Astrocyte (in vitro differentiated cells and primary cell): Measurements from ENCODE around the gene MMP17. TPM values are rescaled to one million over a fixed set of nuclear protein-coding genes. Genes with fewer than 3 reads are reported as not detected.
"Not testable (repeated sequence)": the region's sequence is repeated elsewhere in the genome, so short reads cannot be mapped to it uniquely, and the experiment has no call there.

Experiments
- DNase-seq: peaks from one replicate; pipeline ENCODE4 v3.0.0-alpha.2; 2010; ENCODE audit warnings: low read depth
- FAIRE-seq: peaks from 2 replicates; lab custom pipeline; 2011; peaks lifted over from hg19 to GRCh38; lab: Jason Lieb, UNC
- H2AFZ ChIP-seq: 2 replicates; pipeline ENCODE4 v1.6.0; 2012; ENCODE audit warnings: low read depth, low read length, inconsistent platforms
- H3K27ac ChIP-seq: 2 replicates; pipeline ENCODE4 v1.5.1; 2011; ENCODE audit warnings: low read depth, low read length, inconsistent platforms
- H3K27me3 ChIP-seq: 2 replicates; pipeline ENCODE4 v1.6.0; 2011; ENCODE audit warnings: low read length, inconsistent platforms; ENCODE audit not compliant: insufficient read depth
- H3K36me3 ChIP-seq: 2 replicates; pipeline ENCODE4 v1.5.1; 2011; ENCODE audit warnings: low read length, inconsistent platforms; ENCODE audit not compliant: insufficient read depth
- H3K4me1 ChIP-seq: 2 replicates; pipeline ENCODE4 v1.5.1; 2011; ENCODE audit warnings: low read length, inconsistent platforms; ENCODE audit not compliant: insufficient read depth
- H3K4me2 ChIP-seq: 2 replicates; pipeline ENCODE4 v1.6.0; 2012; ENCODE audit warnings: low read length, inconsistent platforms
- H3K4me3 ChIP-seq: 2 replicates; pipeline ENCODE4 v1.5.1; 2011; ENCODE audit warnings: low read depth, mild to moderate bottlenecking, low read length, inconsistent platforms; ENCODE audit not compliant: insufficient read depth
- H3K79me2 ChIP-seq: 2 replicates; pipeline ENCODE4 v1.6.0; 2012; ENCODE audit warnings: mild to moderate bottlenecking, low read length, inconsistent platforms; ENCODE audit not compliant: insufficient read depth
- H3K9ac ChIP-seq: 2 replicates; pipeline ENCODE4 v1.6.0; 2012; ENCODE audit warnings: mild to moderate bottlenecking, low read length, inconsistent platforms
- H3K9me3 ChIP-seq: 2 replicates; pipeline ENCODE4 v1.5.1; 2012; ENCODE audit warnings: low read depth, mild to moderate bottlenecking, low read length, inconsistent platforms; ENCODE audit not compliant: insufficient read depth
- H4K20me1 ChIP-seq: 2 replicates; pipeline ENCODE4 v1.6.0; 2012; ENCODE audit warnings: low read length, inconsistent platforms; ENCODE audit not compliant: insufficient read depth
- H3K27ac Mint-ChIP-seq: one replicate; pipeline ENCODE4 v1.8.0; 2021; ENCODE audit warnings: mild to moderate bottlenecking, mixed read lengths; ENCODE audit not compliant: unreplicated experiment
- H3K27me3 Mint-ChIP-seq: one replicate; pipeline ENCODE4 v1.8.0; 2021; ENCODE audit warnings: low read depth, mixed read lengths; ENCODE audit not compliant: unreplicated experiment
- H3K36me3 Mint-ChIP-seq: one replicate; pipeline ENCODE4 v1.8.0; 2021; ENCODE audit warnings: low read depth, mixed read lengths; ENCODE audit not compliant: unreplicated experiment
- H3K4me1 Mint-ChIP-seq: one replicate; pipeline ENCODE4 v1.8.0; 2021; ENCODE audit warnings: low read depth, mixed read lengths; ENCODE audit not compliant: unreplicated experiment
- H3K4me3 Mint-ChIP-seq: one replicate; pipeline ENCODE4 v1.8.0; 2021; ENCODE audit warnings: mild to moderate bottlenecking, moderate library complexity, mixed read lengths; ENCODE audit not compliant: unreplicated experiment
- H3K9me3 Mint-ChIP-seq: one replicate; pipeline ENCODE4 v1.8.0; 2021; ENCODE audit warnings: mild to moderate bottlenecking, mixed read lengths; ENCODE audit not compliant: unreplicated experiment
- CTCF ChIP-seq: IDR thresholded peaks from 2 replicates; pipeline ENCODE4 v1.5.1; 2011; ENCODE audit warnings: low read depth, mild to moderate bottlenecking, inconsistent platforms, low read length, moderate library complexity; ENCODE audit not compliant: insufficient read depth
- EZH2 ChIP-seq: IDR thresholded peaks from 2 replicates; pipeline ENCODE4 v1.6.1; 2012; ENCODE audit warnings: mild to moderate bottlenecking, low read length, inconsistent platforms; ENCODE audit not compliant: insufficient read depth
- total RNA-seq: library from RNA; stranded (reverse); gene quantifications from 2 replicates; pipeline ENCODE4 v1.2.1, GENCODE V29; 2021

The MMP17 gene
- total RNA-seq, 1 donor from 2014 or later, result 8.4 TPM

- FAIRE-seq (no peak), DNase-seq (no peak)
- Mint-ChIP-seq H3K4me1 (peaks cover 5% of the 10 kb centered on the region), H3K36me3 (peaks cover 2% of the 10 kb centered on the region), H3K4me3 (no peak overlapping the region), H3K27me3 (no peaks in the 10 kb centered on the region), H3K27ac (no peak overlapping the region), H3K9me3 (peaks cover 5% of the 10 kb centered on the region)
- H3K79me2 ChIP-seq, result no peaks in the 10 kb centered on the region
- no peaks in the 10 kb centered on the region for H3K36me3 ChIP-seq
- H3K27ac ChIP-seq, result no peak overlapping the region
- H4K20me1 ChIP-seq, result no peaks in the 10 kb centered on the region
- no peak overlapping the region for H2AFZ ChIP-seq
- TF ChIP-seq EZH2 (no peak), CTCF (no peak)
- no peak overlapping the region for H3K4me3 ChIP-seq
- no peaks in the 10 kb centered on the region for H3K27me3 ChIP-seq
- no peaks in the 10 kb centered on the region for H3K9me3 ChIP-seq
- H3K9ac ChIP-seq, result no peak overlapping the region
- no peak overlapping the region for H3K4me2 ChIP-seq
- peaks cover 7% of the 10 kb centered on the region for H3K4me1 ChIP-seq
Measured at GRCh38 chr12:131806674-131807073, 21.5 kb upstream of the MMP17 start.

- Histone ChIP-seq H3K4me3 (no peak overlapping the region), H3K4me2 (no peak overlapping the region), H3K9me3 (no peaks in the 10 kb centered on the region), H3K27me3 (no peaks in the 10 kb centered on the region), H3K27ac (no peak overlapping the region), H3K4me1 (peaks cover 5% of the 10 kb centered on the region), H3K36me3 (no peaks in the 10 kb centered on the region), H3K9ac (no peak overlapping the region), H4K20me1 (no peaks in the 10 kb centered on the region), H2AFZ (no peak overlapping the region), H3K79me2 (no peaks in the 10 kb centered on the region)
- FAIRE-seq (no peak), DNase-seq (no peak)
- no peak for TF ChIP-seq CTCF
- no peak for TF ChIP-seq EZH2
- Mint-ChIP-seq H3K9me3 (peaks cover 11% of the 10 kb centered on the region), H3K4me3 (no peak overlapping the region), H3K27ac (no peak overlapping the region), H3K27me3 (no peaks in the 10 kb centered on the region), H3K36me3 (no peaks in the 10 kb centered on the region), H3K4me1 (peaks cover 4% of the 10 kb centered on the region)
Measured at GRCh38 chr12:131808744-131809371, 19.3 kb upstream of the MMP17 start.

- H3K4me3 Mint-ChIP-seq, H3K4me1 ChIP-seq, H3K9ac ChIP-seq, H3K36me3 ChIP-seq, H3K27ac ChIP-seq, H3K27me3 Mint-ChIP-seq, H3K79me2 ChIP-seq, H2AFZ ChIP-seq, H3K36me3 Mint-ChIP-seq, H3K9me3 ChIP-seq, H3K4me1 Mint-ChIP-seq, H3K27me3 ChIP-seq, H3K4me3 ChIP-seq, H3K27ac Mint-ChIP-seq, H3K4me2 ChIP-seq, H4K20me1 ChIP-seq, DNase-seq, FAIRE-seq: not testable (repeated sequence)
- H3K9me3 Mint-ChIP-seq, result peaks cover 11% of the 10 kb centered on the region
Measured at GRCh38 chr12:131809476-131810254, 18.5 kb upstream of the MMP17 start.
